Breast epithelium (tissue), 4 donors: ENCODE results near the gene MRPL55. TPM values are rescaled to one million over a fixed set of nuclear protein-coding genes. Genes with fewer than 3 reads are reported as not detected.

ENCODE experiments used
- DNase-seq, 2 donors: peaks; one replicate each; pipeline ENCODE4 v3.0.0-alpha.2; 2019; ENCODE audit warnings: low spot score in 2 of 2
- H3K27ac ChIP-seq, 2 donors: fragments of 200-600 bp; sonication (generic) in 1 of 2; one replicate each; pipeline ENCODE4 v1.5.1; 2016 to 2019; ENCODE audit warnings: mild to moderate bottlenecking in 1 of 2
- H3K27me3 ChIP-seq, 2 donors: fragments of 200-600 bp; sonication (generic) in 1 of 2; one replicate each; pipeline versions ENCODE4 v1.5.1 to v1.6.0; 2017 to 2019; ENCODE audit warnings: control low read depth in 1 of 2, mild to moderate bottlenecking in 1 of 2
- H3K36me3 ChIP-seq: fragments of 200-600 bp; one replicate; pipeline ENCODE4 v1.5.1; 2019
- H3K4me1 ChIP-seq, 2 donors: fragments of 200-600 bp; sonication (generic); one replicate each; pipeline ENCODE4 v1.5.1; 2016 to 2019; ENCODE audit warnings: control low read depth in 1 of 2
- H3K4me3 ChIP-seq, 3 donors: fragments of 200-600 bp; sonication (generic); 1 replicate in 2 of 3; 2 replicates in 1 of 3; pipeline ENCODE4 v1.5.1; 2016 to 2019; ENCODE audit warnings: mild to moderate bottlenecking in 3 of 3, moderate library complexity in 2 of 3
- H3K9me3 ChIP-seq, 2 donors: fragments of 200-600 bp; sonication (generic) in 1 of 2; one replicate each; pipeline ENCODE4 v1.5.1; 2016 to 2019; ENCODE audit warnings: control low read depth in 1 of 2
- POLR2A ChIP-seq: fragments of 450-650 bp; IDR thresholded peaks from one replicate; pipeline ENCODE4 v1.6.1; 2016; ENCODE audit warnings: antibody characterized with exemption, mild to moderate bottlenecking, moderate library complexity
- POLR2AphosphoS5 ChIP-seq, 3 donors: sonication (generic); formaldehyde crosslinking; IDR thresholded peaks; one replicate each; pipeline ENCODE4 v1.6.1; 2017; ENCODE audit warnings: antibody characterized with exemption in 3 of 3
- intact Hi-C: fragments of 100-400 bp; cut with DNase I; formaldehyde crosslinking; loops from one replicate; pipeline ENCODE4 v1.15.1; 2023; ENCODE audit warnings: low total_unique reads
- total RNA-seq, 3 donors: library from RNA; depleted of rRNA; stranded (reverse); fragments of >200 nt; gene quantifications; one replicate each; pipeline ENCODE4 v1.1.0, GENCODE V29; 2016
- TF ChIP-seq, protein P1 (sequence below), 3 donors: fragments of 450-650 bp; IDR thresholded peaks; one replicate each; pipeline ENCODE4 v1.5.1; 2016 to 2017; ENCODE audit warnings: antibody characterized with exemption in 3 of 3, mild to moderate bottlenecking in 3 of 3, moderate library complexity in 3 of 3

The MRPL55 gene
- total RNA-seq, 3 donors from 2014 or later = 76.4 to 108 (median 102) TPM

DNA sequence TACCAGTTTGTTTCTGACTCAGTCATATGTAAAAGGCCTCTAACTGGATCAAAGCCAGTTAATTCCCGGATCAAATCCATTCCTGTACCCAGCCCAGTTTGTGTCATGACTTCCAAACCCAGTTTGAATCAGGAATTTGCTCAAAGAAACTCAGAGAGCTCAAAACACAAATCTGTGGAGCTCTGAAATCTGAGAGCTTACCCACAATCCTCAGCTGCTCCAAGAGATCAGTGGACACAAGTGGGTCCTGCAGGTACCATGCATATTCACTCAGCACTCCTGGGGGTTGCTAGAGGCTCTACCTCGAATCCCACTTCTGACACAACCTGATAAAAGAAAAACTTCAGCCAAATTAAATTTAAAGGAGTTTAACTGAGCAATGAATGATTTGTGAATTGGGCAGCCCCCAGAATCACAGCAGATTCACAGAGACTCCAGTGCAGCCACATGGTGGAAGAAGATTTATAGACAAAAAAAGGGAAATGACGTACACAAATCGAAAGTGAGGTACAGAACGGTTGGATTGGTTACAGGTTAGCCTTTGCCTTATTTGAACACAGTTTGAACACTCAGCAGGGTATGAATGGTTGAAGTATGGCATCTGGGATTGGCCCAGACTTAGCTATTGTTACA lies 11.9 kb upstream of the MRPL55 start:
- H3K27me3 ChIP-seq = no peaks in the 10 kb centered on the region
- no peaks in the 10 kb centered on the region for H3K36me3 ChIP-seq
- H3K4me3 ChIP-seq = no peak overlapping the region
- no peak for TF ChIP-seq POLR2A
- no peak for TF ChIP-seq POLR2AphosphoS5 (IDR thresholded peaks at IDR 0.05)
- no peak for DNase-seq
- intact Hi-C loops = no loop called here
- H3K9me3 ChIP-seq = no peaks in the 10 kb centered on the region
- peak overlapping the region; percentile 4 to 14 for H3K27ac ChIP-seq
- no peaks in the 10 kb centered on the region for H3K4me1 ChIP-seq

DNA sequence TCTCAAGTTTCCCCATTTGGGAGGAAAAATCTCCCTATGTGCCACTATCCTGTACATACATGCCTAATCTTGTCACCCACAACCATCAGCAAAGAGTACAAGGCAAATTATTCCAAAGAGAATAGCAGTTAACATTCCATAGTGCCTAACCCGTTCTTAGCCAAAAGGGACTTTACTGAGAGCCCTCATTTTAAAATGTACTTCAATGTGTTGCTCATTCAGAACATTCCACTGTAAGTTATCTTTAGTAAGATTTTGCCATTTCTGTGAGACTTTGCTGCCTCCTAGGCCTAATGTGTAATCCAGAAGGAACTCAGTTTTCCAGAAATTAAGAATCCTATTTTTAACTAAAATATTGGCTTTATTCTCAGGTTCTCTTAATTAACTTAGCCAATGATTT lies 11.3 kb upstream of the MRPL55 start:
- Histone ChIP-seq H3K27me3 (no peaks in the 10 kb centered on the region), H3K9me3 (no peaks in the 10 kb centered on the region), H3K27ac (peak overlapping the region; percentile 1 to 4), H3K36me3 (no peaks in the 10 kb centered on the region), H3K4me3 (no peak overlapping the region), H3K4me1 (no peaks in the 10 kb centered on the region)
- TF ChIP-seq POLR2AphosphoS5 (IDR thresholded peaks at IDR 0.05) (no peak), POLR2A (no peak)
- TF ChIP-seq, protein P1, sequence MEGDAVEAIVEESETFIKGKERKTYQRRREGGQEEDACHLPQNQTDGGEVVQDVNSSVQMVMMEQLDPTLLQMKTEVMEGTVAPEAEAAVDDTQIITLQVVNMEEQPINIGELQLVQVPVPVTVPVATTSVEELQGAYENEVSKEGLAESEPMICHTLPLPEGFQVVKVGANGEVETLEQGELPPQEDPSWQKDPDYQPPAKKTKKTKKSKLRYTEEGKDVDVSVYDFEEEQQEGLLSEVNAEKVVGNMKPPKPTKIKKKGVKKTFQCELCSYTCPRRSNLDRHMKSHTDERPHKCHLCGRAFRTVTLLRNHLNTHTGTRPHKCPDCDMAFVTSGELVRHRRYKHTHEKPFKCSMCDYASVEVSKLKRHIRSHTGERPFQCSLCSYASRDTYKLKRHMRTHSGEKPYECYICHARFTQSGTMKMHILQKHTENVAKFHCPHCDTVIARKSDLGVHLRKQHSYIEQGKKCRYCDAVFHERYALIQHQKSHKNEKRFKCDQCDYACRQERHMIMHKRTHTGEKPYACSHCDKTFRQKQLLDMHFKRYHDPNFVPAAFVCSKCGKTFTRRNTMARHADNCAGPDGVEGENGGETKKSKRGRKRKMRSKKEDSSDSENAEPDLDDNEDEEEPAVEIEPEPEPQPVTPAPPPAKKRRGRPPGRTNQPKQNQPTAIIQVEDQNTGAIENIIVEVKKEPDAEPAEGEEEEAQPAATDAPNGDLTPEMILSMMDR (IDR thresholded peaks at IDR 0.05) = no peak
- intact Hi-C loops = no loop called here
- no peak for DNase-seq

DNA sequence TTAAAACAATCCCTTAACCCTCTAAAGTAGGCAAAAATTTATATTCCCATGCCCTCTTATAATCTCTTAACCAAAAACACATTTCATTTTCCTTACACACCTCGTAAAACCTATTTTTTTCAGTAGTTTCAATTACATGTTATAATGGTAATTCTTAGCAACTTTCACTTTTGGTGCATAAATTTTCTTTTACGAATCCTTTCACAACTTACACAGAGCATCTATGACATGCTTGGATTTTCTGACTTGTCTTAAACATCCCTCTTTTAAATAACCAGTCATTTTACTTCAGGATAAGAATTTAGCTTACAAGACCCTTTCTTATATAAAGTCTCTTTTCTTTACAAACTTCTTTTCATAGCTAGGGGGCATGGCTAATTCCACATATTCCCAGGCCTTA lies 8.9 kb upstream of the MRPL55 start:
- H3K36me3 ChIP-seq = no peaks in the 10 kb centered on the region
- no peak for DNase-seq
- H3K27ac ChIP-seq = no peak overlapping the region
- no peaks in the 10 kb centered on the region for H3K9me3 ChIP-seq
- no peak overlapping the region for H3K4me3 ChIP-seq
- no peaks in the 10 kb centered on the region for H3K4me1 ChIP-seq
- TF ChIP-seq POLR2A (no peak), POLR2AphosphoS5 (IDR thresholded peaks at IDR 0.05) (no peak)
- no peaks in the 10 kb centered on the region for H3K27me3 ChIP-seq
- intact Hi-C loops = no loop called here

DNA sequence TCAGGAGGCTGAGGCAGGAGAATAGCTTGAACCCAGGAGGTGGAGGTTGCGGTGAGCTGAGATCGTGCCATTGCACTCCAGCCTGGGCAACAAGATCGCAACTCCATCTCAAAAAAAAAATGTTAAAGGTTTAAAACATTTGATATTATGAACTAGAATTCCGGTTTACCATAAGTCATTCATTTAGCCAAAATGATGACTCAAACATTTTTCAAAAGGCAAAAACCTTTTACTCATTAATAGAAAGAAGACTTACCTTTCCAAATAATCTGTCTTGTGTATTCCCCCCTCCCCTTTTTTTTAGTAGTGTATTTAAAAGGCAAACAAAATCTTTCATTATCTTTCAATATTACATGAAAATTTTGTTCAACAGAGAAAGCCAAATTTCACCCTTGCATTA lies 8.2 kb upstream of the MRPL55 start:
- H3K27ac ChIP-seq = no peak overlapping the region
- TF ChIP-seq, protein P1 (IDR thresholded peaks at IDR 0.05) = no peak
- TF ChIP-seq POLR2AphosphoS5 (IDR thresholded peaks at IDR 0.05) (no peak), POLR2A (no peak)
- H3K4me1 ChIP-seq = no peaks in the 10 kb centered on the region
- H3K36me3 ChIP-seq = no peaks in the 10 kb centered on the region
- H3K9me3 ChIP-seq = no peaks in the 10 kb centered on the region
- H3K27me3 ChIP-seq = no peaks in the 10 kb centered on the region
- DNase-seq = no peak
- no peak overlapping the region for H3K4me3 ChIP-seq
- intact Hi-C loops = no loop called here

DNA sequence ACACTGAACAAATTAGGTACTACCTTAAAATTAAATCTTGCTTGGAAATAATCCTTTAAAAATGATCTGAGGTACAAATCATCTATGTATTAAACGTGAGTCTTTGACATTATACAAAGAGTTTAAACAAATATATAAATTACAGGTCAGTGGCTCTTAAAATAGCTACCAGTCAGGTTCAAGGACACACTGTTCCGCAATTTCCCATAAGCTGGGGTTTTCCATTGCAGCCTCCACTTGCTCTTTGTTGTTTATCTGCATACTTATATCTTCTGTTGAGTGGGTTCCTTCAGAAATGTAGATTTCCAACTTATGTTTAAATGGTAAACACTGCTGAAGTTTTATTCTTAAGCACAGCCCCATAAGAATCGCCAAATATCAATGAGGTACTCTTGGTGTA lies 5.7 kb upstream of the MRPL55 start:
- H3K4me1 ChIP-seq = no peaks in the 10 kb centered on the region
- no peak overlapping the region for H3K4me3 ChIP-seq
- H3K36me3 ChIP-seq = no peaks in the 10 kb centered on the region
- no peak overlapping the region for H3K27ac ChIP-seq
- no peaks in the 10 kb centered on the region for H3K27me3 ChIP-seq
- intact Hi-C loops = no loop called here
- DNase-seq = no peak
- H3K9me3 ChIP-seq = no peaks in the 10 kb centered on the region
- TF ChIP-seq POLR2A (no peak), POLR2AphosphoS5 (IDR thresholded peaks at IDR 0.05) (no peak)
- TF ChIP-seq, protein P1 (IDR thresholded peaks at IDR 0.05) = no peak

DNA sequence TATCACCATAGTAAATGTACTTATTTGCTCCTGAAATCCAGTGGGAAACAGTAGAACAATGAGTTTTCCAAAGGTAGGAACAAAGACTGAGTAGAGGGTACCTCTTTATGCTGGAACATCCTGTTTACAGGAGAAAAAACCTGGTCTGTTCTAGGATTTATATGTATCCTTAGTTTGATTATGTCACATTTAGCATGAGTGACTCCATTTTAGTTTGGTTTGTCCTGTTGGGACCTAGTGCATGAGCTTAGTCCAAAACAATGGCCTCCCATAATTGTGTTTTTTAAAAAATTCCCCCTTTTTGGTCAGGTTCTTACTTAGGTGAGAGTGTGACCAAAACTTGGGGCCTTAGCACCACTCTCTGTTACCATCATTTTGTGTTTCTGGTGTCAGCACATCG lies 3.5 kb upstream of the MRPL55 start:
- Histone ChIP-seq H3K9me3 (no peaks in the 10 kb centered on the region), H3K4me1 (peaks cover 7 to 9% of the 10 kb centered on the region in 2 donors), H3K27ac (no peak overlapping the region), H3K27me3 (no peaks in the 10 kb centered on the region), H3K4me3 (no peak overlapping the region), H3K36me3 (no peaks in the 10 kb centered on the region)
- no peak for TF ChIP-seq POLR2AphosphoS5 (IDR thresholded peaks at IDR 0.05)
- no peak for DNase-seq
- intact Hi-C loops = loop anchor here (2.0 kb wide), 1 partner anchor 34 kb away; no protein-coding TSS in a partner anchor
